Endothelial cell (in vitro differentiated cells): ENCODE results near the gene SAMD5. TPM values are rescaled to one million over a fixed set of nuclear protein-coding genes. Genes with fewer than 3 reads are reported as not detected.

Experiments used
- DNase-seq: peaks from one replicate; pipeline ENCODE4 v3.0.0; 2021; ENCODE audit warnings: low spot score
- H3K27ac Mint-ChIP-seq: one replicate; pipeline ENCODE4 v1.8.0; 2021; ENCODE audit warnings: mixed read lengths, inconsistent platforms; ENCODE audit not compliant: unreplicated experiment
- H3K27me3 Mint-ChIP-seq: one replicate; pipeline ENCODE4 v1.8.0; 2021; ENCODE audit warnings: mild to moderate bottlenecking, moderate library complexity, mixed read lengths, inconsistent platforms; ENCODE audit not compliant: unreplicated experiment
- H3K36me3 Mint-ChIP-seq: one replicate; pipeline ENCODE4 v1.8.0; 2021; ENCODE audit warnings: mild to moderate bottlenecking, low read depth, mixed read lengths, inconsistent platforms; ENCODE audit not compliant: unreplicated experiment
- H3K4me1 Mint-ChIP-seq: one replicate; pipeline ENCODE4 v1.8.0; 2021; ENCODE audit warnings: mild to moderate bottlenecking, mixed read lengths, inconsistent platforms; ENCODE audit not compliant: unreplicated experiment
- H3K4me3 Mint-ChIP-seq: one replicate; pipeline ENCODE4 v1.8.0; 2021; ENCODE audit warnings: mild to moderate bottlenecking, mixed read lengths, inconsistent platforms; ENCODE audit not compliant: unreplicated experiment
- H3K9me3 Mint-ChIP-seq: one replicate; pipeline ENCODE4 v1.8.0; 2021; ENCODE audit warnings: mixed read lengths, inconsistent platforms; ENCODE audit not compliant: unreplicated experiment
- total RNA-seq: library from RNA; stranded (reverse); fragmentation: NEBNext Ultra II Directional; extraction: Animal tissue kit (Norgen Biotek cat#: 25700); gene quantifications from one replicate; pipeline ENCODE4 v1.2.1, GENCODE V29; 2021; ENCODE audit not compliant: unreplicated experiment
- TF ChIP-seq, protein P1 (sequence below): fragments of 200-600 bp; sonication (generic); IDR thresholded peaks from one replicate; pipeline ENCODE4 v1.5.0; 2021; ENCODE audit warnings: antibody characterized with exemption; ENCODE audit not compliant: unreplicated experiment

SAMD5 gene
- total RNA-seq, 1 donor from 2014 or later, result 4.7 TPM

DNA sequence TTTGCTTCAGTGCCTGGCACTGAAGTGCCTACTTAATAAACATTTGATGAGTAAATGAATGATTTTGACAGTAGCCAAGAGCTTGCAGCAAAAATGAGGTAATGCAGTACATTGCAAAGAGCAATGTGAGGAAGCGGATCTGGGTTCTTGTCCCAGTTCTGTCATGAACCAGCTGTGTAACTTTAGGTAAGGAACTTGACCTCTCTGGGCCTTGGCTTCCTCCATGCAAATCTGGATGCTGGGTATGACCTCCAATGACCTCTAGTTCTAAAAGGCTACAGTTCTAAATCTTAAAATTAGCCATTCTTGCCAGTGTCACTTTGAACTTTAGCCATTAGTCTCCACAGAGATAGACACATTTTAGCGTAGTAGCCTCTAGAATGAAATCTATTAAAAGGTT lies 3.6 kb upstream of the SAMD5 start:
- Mint-ChIP-seq H3K27me3 (peaks cover 7% of the 10 kb centered on the region), H3K36me3 (peaks cover 5% of the 10 kb centered on the region), H3K4me1 (peaks cover 24% of the 10 kb centered on the region), H3K4me3 (no peak overlapping the region), H3K27ac (no peak overlapping the region), H3K9me3 (no peaks in the 10 kb centered on the region)
- no peak for DNase-seq
- TF ChIP-seq, protein P1, sequence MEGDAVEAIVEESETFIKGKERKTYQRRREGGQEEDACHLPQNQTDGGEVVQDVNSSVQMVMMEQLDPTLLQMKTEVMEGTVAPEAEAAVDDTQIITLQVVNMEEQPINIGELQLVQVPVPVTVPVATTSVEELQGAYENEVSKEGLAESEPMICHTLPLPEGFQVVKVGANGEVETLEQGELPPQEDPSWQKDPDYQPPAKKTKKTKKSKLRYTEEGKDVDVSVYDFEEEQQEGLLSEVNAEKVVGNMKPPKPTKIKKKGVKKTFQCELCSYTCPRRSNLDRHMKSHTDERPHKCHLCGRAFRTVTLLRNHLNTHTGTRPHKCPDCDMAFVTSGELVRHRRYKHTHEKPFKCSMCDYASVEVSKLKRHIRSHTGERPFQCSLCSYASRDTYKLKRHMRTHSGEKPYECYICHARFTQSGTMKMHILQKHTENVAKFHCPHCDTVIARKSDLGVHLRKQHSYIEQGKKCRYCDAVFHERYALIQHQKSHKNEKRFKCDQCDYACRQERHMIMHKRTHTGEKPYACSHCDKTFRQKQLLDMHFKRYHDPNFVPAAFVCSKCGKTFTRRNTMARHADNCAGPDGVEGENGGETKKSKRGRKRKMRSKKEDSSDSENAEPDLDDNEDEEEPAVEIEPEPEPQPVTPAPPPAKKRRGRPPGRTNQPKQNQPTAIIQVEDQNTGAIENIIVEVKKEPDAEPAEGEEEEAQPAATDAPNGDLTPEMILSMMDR, result no peak

- TF ChIP-seq, protein P1, result peak; percentile 64
Measured at GRCh38 chr6:147506704-147507114, 1.8 kb upstream of the SAMD5 start.

GRCh38 chr6:147507162-147508041 lies 1.1 kb upstream of the SAMD5 start:
- Mint-ChIP-seq H3K36me3 (peaks cover 8% of the 10 kb centered on the region), H3K4me3 (peak overlapping the region; percentile 86), H3K9me3 (no peaks in the 10 kb centered on the region), H3K4me1 (peaks cover 22% of the 10 kb centered on the region), H3K27me3 (peaks cover 10% of the 10 kb centered on the region), H3K27ac (no peak overlapping the region)
- TF ChIP-seq, protein P1, result no peak
- DNase-seq, result peak; percentile 25

More at GRCh38 chr6:147506704-147507114, 1.8 kb upstream of the SAMD5 start:
- Mint-ChIP-seq H3K4me3 (peak overlapping the region; percentile 86), H3K4me1 (peaks cover 22% of the 10 kb centered on the region), H3K27ac (no peak overlapping the region), H3K27me3 (peaks cover 10% of the 10 kb centered on the region), H3K9me3 (no peaks in the 10 kb centered on the region), H3K36me3 (peaks cover 8% of the 10 kb centered on the region)
- peak; percentile 85 for DNase-seq

DNA sequence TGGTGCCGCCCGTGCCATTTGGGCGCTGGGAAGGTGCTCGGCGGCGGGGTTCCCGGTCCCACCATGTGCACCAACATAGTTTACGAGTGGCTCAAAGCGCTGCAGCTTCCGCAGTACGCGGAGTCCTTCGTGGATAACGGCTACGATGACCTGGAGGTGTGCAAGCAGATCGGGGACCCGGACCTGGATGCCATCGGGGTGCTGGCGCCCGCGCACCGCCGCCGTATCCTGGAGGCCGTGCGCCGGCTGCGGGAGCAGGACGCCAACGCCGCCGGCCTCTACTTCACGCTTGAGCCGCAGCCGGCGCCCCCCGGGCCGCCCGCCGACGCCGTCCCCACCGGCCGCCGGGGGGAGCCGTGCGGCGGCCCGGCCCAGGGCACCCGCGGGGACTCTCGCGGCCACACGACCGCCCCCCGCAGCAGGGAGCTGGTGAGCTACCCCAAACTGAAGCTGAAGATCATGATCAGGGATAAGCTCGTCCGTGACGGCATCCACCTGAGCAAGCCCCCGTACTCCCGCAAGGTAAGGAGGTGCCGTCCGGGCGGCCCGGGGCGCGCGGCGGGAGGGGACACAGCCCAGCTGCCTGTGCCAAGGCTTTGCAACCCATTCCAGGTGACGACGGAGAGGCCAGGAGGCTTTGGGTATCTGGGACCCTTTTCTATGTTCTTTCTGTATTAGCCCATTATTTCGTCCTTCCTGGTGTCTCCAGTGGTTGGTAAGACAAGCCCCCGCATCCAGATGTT lies 547 bp downstream of the SAMD5 start:
- Mint-ChIP-seq H3K4me3 (peak overlapping the region; percentile 91), H3K9me3 (no peaks in the 10 kb centered on the region), H3K36me3 (peaks cover 8% of the 10 kb centered on the region), H3K27me3 (peaks cover 10% of the 10 kb centered on the region), H3K27ac (no peak overlapping the region), H3K4me1 (peaks cover 20% of the 10 kb centered on the region)
- TF ChIP-seq, protein P1, result peak; percentile 12
- DNase-seq, result peak; percentile 32
